Activated naive CD4-positive, alpha-beta T cell treated with anti-CD3 and anti-CD28 coated beads for 36 hours (primary cell): ENCODE data around the gene DIP2A. TPM values are rescaled to one million over a fixed set of nuclear protein-coding genes. Genes with fewer than 3 reads are reported as not detected.
"Not testable (repeated sequence)": the region's sequence is repeated elsewhere in the genome, so short reads cannot be mapped to it uniquely, and the experiment has no call there.

Source experiments
- CTCF ChIA-PET: fragments of 350-600 bp; sonication (Branson Sonifier 250); formaldehyde crosslinking; loops from one replicate; lab custom pipeline; 2021; ENCODE audit warnings: antibody characterized with exemption; lab: Charles Lee
- DNase-seq: peaks from one replicate; pipeline ENCODE4 v3.0.0-alpha.2; 2020
- H3K27ac Mint-ChIP-seq: one replicate; pipeline ENCODE4 v1.8.0; 2021; ENCODE audit warnings: mild to moderate bottlenecking, mixed read lengths
- H3K27me3 Mint-ChIP-seq: one replicate; pipeline ENCODE4 v1.8.0; 2021; ENCODE audit warnings: low read depth, mixed read lengths
- H3K36me3 Mint-ChIP-seq: one replicate; pipeline ENCODE4 v1.8.0; 2021; ENCODE audit warnings: low read depth, mixed read lengths
- H3K4me1 Mint-ChIP-seq: one replicate; pipeline ENCODE4 v1.8.0; 2021; ENCODE audit warnings: low read depth, mixed read lengths
- H3K4me3 Mint-ChIP-seq: one replicate; pipeline ENCODE4 v1.8.0; 2021; ENCODE audit warnings: mild to moderate bottlenecking, moderate library complexity, mixed read lengths
- H3K9me3 Mint-ChIP-seq: one replicate; pipeline ENCODE4 v1.8.0; 2021; ENCODE audit warnings: mixed read lengths
- intact Hi-C: fragments of 100-400 bp; cut with micrococcal nuclease; formaldehyde crosslinking; loops from one replicate; pipeline ENCODE4 v1.15.1; 2023
- total RNA-seq, 2 experiments: library from RNA; stranded (reverse); gene quantifications; one replicate each; pipeline ENCODE4 v1.2.3, GENCODE V29; 2021

The DIP2A gene
- total RNA-seq, 2 experiments from 2014 or later = 31.4 to 32.7 TPM

DNA sequence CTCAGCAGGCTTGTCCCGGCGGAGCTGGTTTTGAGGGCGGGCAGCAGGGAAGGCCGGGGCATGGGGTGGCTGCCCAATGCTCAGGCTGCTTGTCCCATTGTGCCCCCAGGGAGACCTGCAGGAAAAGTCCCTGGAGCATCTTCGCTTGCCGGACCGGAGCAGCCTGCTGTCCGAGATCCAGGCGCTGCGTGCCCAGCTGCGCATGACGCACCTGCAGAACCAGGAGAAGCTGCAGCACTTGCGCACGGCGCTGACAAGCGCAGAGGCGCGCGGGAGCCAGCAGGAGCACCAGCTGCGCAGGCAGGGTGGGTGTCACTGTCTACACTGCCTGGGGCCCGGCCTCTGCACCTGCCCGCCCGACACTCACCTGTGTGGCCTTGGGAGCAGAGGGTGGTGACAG, 30.4 kb upstream of the DIP2A start:
- peaks cover 18% of the 10 kb centered on the region for H3K36me3 Mint-ChIP-seq
- no peak overlapping the region for H3K4me3 Mint-ChIP-seq
- peaks cover 12% of the 10 kb centered on the region for H3K4me1 Mint-ChIP-seq
- intact Hi-C loops = no loop called here
- CTCF ChIA-PET = no interaction called here
- no peaks in the 10 kb centered on the region for H3K9me3 Mint-ChIP-seq
- H3K27ac Mint-ChIP-seq = no peak overlapping the region
- DNase-seq = no peak
- H3K27me3 Mint-ChIP-seq = no peaks in the 10 kb centered on the region

DNA sequence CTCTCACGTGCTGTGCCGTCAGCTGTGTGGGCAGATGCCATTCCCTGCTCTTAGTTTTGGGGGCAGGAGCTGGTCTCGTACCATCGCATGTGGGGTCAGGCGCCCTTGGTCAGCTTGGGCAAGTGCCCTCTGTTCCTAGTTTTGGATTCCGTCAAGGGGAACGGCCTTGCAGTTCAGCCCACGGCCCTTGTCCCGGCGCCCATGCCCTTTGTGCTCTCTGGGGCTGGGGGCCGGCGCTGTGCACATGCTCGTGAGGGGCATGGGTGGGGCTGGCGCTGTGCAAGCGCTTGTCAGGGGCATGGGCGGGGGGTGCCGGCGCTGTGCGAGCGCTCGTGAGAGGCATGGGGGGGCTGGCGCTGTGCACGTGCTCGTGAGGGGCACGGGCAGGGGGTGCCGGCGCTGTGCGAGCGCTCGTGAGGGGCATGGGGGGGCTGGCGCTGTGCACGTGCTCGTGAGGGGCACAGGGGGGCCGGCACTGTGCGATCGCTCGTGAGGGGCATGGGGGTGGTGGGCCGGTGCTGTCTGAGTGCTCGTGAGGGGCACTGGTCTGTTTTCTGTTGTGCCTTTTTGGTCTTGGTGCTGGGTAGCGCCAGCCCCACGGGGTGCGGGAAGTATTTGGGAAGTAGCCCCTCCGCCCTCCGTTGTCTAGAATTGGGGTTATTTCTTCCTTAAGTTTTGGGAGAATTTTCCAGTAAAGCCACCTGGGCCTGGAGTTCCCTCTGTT, 29.5 kb upstream of the DIP2A start:
- intact Hi-C loops = no loop called here
- no peak overlapping the region for H3K27ac Mint-ChIP-seq
- no peaks in the 10 kb centered on the region for H3K9me3 Mint-ChIP-seq
- peaks cover 8% of the 10 kb centered on the region for H3K4me1 Mint-ChIP-seq
- H3K27me3 Mint-ChIP-seq = no peaks in the 10 kb centered on the region
- no peak for DNase-seq
- CTCF ChIA-PET = no interaction called here
- peaks cover 18% of the 10 kb centered on the region for H3K36me3 Mint-ChIP-seq
- H3K4me3 Mint-ChIP-seq = no peak overlapping the region

DNA sequence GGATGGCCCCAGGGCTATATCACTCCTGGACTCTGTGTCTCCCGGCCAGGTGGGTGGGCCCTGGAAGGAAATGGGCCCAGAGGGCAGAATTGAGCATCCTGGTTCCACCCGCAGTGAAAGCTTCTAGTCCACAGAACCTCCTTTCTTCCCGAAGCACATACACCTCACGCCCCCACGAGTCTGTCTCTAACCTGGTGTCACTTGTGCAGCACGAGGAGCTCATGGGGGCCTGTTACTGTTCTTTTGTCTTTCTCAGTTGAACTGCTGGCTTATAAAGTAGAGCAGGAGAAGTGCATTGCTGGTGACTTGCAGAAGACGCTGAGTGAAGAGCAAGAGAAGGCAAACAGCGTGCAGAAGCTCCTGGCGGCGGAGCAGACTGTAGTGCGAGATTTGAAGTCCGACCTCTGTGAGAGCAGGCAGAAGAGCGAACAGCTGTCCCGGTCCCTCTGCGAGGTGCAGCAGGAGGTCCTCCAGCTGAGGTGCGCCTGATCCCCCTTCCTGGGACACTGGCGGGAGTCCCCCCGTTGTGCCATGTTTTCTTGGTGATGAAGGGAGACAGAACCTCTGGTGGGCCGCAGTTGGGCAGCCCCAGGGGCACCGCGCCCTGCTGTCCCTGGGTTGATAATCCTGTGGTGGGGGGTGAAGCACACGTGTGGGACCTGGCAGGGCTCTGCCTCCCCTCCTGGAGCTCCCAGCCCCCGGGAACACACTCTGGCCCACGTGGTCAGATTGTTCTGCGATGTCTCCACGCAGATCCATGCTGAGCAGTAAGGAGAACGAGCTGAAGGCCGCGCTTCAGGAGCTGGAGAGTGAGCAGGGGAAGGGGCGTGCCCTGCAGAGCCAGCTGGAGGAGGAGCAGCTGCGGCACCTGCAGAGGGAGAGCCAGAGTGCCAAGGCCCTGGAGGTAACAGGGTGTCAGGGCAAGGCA, 28.7 kb upstream of the DIP2A start:
- Mint-ChIP-seq H3K4me1 (peaks cover 4% of the 10 kb centered on the region), H3K27ac (no peak overlapping the region), H3K9me3 (no peaks in the 10 kb centered on the region), H3K36me3 (peaks cover 22% of the 10 kb centered on the region), H3K4me3 (no peak overlapping the region), H3K27me3 (no peaks in the 10 kb centered on the region)
- intact Hi-C loops = no loop called here
- CTCF ChIA-PET = no interaction called here
- no peak for DNase-seq

GRCh38 chr21:46431448-46431847, 27.2 kb upstream of the DIP2A start:
- Mint-ChIP-seq H3K4me3 (no peak overlapping the region), H3K4me1 (no peaks in the 10 kb centered on the region), H3K27me3 (no peaks in the 10 kb centered on the region), H3K9me3 (no peaks in the 10 kb centered on the region), H3K36me3 (peaks cover 23% of the 10 kb centered on the region), H3K27ac (no peak overlapping the region)
- CTCF ChIA-PET = no interaction called here
- intact Hi-C loops = no loop called here
- no peak for DNase-seq

- Mint-ChIP-seq H3K9me3 (no peaks in the 10 kb centered on the region), H3K27me3 (no peaks in the 10 kb centered on the region), H3K4me1 (no peaks in the 10 kb centered on the region), H3K4me3 (no peak overlapping the region), H3K36me3 (peaks cover 23% of the 10 kb centered on the region), H3K27ac (no peak overlapping the region)
- DNase-seq = no peak
- CTCF ChIA-PET = no interaction called here
- intact Hi-C loops = no loop called here
These were observed 26.7 kb upstream of the DIP2A start for GRCh38 chr21:46431884-46432488.

GRCh38 chr21:46433116-46433515, 25.6 kb upstream of the DIP2A start:
- H3K27ac Mint-ChIP-seq, DNase-seq, CTCF ChIA-PET, intact Hi-C loops, H3K9me3 Mint-ChIP-seq, H3K27me3 Mint-ChIP-seq, H3K4me3 Mint-ChIP-seq, H3K4me1 Mint-ChIP-seq: not testable (repeated sequence)
- peaks cover 29% of the 10 kb centered on the region for H3K36me3 Mint-ChIP-seq

DNA sequence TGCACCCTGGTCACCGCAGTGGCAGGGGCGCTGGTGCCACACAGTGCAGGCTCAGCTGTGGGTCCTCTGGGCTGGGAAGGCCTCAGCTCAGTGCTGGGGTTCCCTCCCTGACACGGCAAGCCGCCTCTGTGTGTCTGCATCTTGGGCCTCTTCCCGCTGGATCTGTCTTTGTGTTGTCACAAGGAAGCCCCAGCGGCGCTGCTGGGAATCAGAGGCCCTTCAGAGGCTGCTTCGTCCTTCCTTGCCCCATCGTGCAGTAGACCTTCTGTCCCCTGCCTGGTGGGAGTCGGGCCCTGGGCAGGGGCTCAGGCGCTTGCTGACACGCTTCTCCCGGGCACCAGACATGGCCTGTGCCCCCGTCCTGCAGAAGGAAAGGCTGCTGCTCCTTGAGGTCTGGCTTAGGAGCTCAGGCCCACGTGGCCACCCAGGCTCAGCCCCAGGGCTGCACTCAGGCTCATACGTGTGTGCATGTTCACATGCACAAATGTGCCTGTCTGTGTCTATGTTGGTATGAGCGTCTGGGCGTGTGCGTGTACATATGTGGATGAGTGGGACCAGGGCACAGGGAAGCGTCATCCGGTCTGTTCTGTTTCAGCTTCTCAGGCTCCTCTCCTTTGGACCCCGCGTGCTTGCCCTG, 24.3 kb upstream of the DIP2A start:
- CTCF ChIA-PET = interaction anchor here (1.3 kb wide), 1 partner anchor 18 kb away, joined by 3 read pairs; no protein-coding TSS in a partner anchor
- Mint-ChIP-seq H3K27ac (no peak overlapping the region), H3K4me3 (no peak overlapping the region), H3K27me3 (no peaks in the 10 kb centered on the region), H3K36me3 (peaks cover 31% of the 10 kb centered on the region), H3K9me3 (no peaks in the 10 kb centered on the region), H3K4me1 (no peaks in the 10 kb centered on the region)
- intact Hi-C loops = no loop called here
- no peak for DNase-seq

DNA sequence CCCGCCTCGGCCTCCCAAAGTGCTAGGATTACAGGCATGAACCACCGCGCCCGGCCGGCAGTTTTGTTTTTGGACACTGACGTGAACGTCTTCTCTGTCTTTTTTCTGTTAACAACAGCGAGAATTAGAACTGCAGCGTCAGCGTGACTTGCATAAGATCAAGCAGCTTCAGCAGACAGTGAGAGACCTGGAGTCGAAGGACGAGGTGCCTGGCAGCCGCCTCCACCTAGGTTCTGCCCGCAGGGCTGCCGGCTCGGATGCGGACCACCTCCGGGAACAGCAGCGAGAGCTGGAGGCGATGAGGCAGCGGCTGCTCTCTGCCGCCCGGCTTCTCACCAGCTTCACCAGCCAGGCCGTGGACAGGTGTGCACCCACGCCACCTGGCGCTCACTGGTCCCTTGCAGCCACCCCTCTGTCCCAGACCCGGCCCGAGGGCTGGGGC, 22.9 kb upstream of the DIP2A start:
- Mint-ChIP-seq H3K27me3 (no peaks in the 10 kb centered on the region), H3K27ac (no peak overlapping the region), H3K36me3 (peaks cover 36% of the 10 kb centered on the region), H3K4me3 (no peak overlapping the region), H3K4me1 (no peaks in the 10 kb centered on the region), H3K9me3 (no peaks in the 10 kb centered on the region)
- intact Hi-C loops = no loop called here
- DNase-seq = no peak
- CTCF ChIA-PET = interaction anchor here (1.3 kb wide), 1 partner anchor 17 kb away, joined by 3 read pairs; no protein-coding TSS in a partner anchor

GRCh38 chr21:46436621-46437020, 22.1 kb upstream of the DIP2A start:
- Mint-ChIP-seq H3K36me3 (peaks cover 34% of the 10 kb centered on the region), H3K27ac (no peak overlapping the region), H3K4me1 (no peaks in the 10 kb centered on the region), H3K4me3 (no peak overlapping the region), H3K9me3 (no peaks in the 10 kb centered on the region), H3K27me3 (no peaks in the 10 kb centered on the region)
- no peak for DNase-seq
- intact Hi-C loops = no loop called here
- CTCF ChIA-PET = no interaction called here

GRCh38 chr21:46437096-46437498, 21.6 kb upstream of the DIP2A start:
- no peaks in the 10 kb centered on the region for H3K27me3 Mint-ChIP-seq
- H3K4me3 Mint-ChIP-seq = no peak overlapping the region
- H3K4me1 Mint-ChIP-seq = no peaks in the 10 kb centered on the region
- H3K36me3 Mint-ChIP-seq = peaks cover 30% of the 10 kb centered on the region
- CTCF ChIA-PET = no interaction called here
- intact Hi-C loops = no loop called here
- H3K9me3 Mint-ChIP-seq = no peaks in the 10 kb centered on the region
- H3K27ac Mint-ChIP-seq = no peak overlapping the region
- DNase-seq = no peak

- no peak overlapping the region for H3K4me3 Mint-ChIP-seq
- H3K36me3 Mint-ChIP-seq = peaks cover 28% of the 10 kb centered on the region
- no peaks in the 10 kb centered on the region for H3K9me3 Mint-ChIP-seq
- CTCF ChIA-PET = no interaction called here
- H3K4me1 Mint-ChIP-seq = no peaks in the 10 kb centered on the region
- H3K27ac Mint-ChIP-seq = no peak overlapping the region
- H3K27me3 Mint-ChIP-seq = no peaks in the 10 kb centered on the region
- DNase-seq = no peak
- intact Hi-C loops = no loop called here
These were observed 21.2 kb upstream of the DIP2A start for GRCh38 chr21:46437511-46437910.

- no peak for DNase-seq
- intact Hi-C loops = no loop called here
- Mint-ChIP-seq H3K9me3 (no peaks in the 10 kb centered on the region), H3K4me3 (no peak overlapping the region), H3K4me1 (no peaks in the 10 kb centered on the region), H3K27me3 (no peaks in the 10 kb centered on the region), H3K36me3 (peaks cover 29% of the 10 kb centered on the region), H3K27ac (no peak overlapping the region)
- CTCF ChIA-PET = no interaction called here
These were observed 20.4 kb upstream of the DIP2A start for GRCh38 chr21:46438241-46438640.
